C4-2B (cell line): Measurements from ENCODE around the gene CYB5R3.

ENCODE experiments used
- ZFX ChIP-seq: fragments of 450-650 bp; IDR thresholded peaks from 2 replicates; pipeline ENCODE4 v1.6.1; 2017
- TF ChIP-seq, protein P1 (sequence below): fragments of 450-650 bp; conservative IDR thresholded peaks from 2 replicates; pipeline ENCODE4 v1.5.1; 2017; ENCODE audit warnings: mild to moderate bottlenecking

DNA sequence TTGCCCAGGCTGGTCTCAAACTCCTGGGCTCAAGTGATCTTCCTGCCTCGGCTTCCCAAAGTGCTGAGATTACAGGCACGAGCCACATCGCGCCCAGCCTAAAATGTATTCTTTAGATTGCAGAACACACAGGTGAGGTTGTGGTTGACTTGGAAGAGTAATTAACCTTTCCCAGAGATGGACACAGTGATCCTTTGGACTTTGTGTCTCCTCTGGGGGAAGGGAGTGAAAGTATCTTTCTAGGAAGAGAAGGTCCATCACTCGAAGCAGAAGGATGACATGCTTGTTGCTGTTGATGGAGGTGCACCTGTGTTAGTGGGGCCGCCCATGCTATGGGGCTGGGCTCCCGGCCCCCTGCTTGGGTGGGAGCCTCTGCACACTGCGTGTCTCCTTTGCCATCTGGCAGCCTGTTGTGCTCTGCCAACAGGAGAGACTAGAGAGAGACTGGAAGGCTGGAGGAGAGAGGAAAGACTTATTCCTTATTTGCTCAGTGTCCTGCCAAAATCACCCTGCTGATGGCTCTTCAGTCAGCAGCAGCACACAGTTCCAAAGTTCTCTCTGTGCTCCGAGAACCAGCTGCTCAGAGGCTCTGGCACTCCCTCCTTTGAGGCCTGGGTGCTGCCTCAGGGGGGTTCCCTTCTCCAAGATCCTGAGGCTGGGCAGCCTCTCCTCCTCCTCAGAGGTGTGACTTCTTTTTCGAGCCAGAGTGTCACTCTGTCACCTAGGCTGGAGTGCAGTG is 33.1 kb upstream of the CYB5R3 start:
- TF ChIP-seq, protein P1, sequence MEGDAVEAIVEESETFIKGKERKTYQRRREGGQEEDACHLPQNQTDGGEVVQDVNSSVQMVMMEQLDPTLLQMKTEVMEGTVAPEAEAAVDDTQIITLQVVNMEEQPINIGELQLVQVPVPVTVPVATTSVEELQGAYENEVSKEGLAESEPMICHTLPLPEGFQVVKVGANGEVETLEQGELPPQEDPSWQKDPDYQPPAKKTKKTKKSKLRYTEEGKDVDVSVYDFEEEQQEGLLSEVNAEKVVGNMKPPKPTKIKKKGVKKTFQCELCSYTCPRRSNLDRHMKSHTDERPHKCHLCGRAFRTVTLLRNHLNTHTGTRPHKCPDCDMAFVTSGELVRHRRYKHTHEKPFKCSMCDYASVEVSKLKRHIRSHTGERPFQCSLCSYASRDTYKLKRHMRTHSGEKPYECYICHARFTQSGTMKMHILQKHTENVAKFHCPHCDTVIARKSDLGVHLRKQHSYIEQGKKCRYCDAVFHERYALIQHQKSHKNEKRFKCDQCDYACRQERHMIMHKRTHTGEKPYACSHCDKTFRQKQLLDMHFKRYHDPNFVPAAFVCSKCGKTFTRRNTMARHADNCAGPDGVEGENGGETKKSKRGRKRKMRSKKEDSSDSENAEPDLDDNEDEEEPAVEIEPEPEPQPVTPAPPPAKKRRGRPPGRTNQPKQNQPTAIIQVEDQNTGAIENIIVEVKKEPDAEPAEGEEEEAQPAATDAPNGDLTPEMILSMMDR: no peak
- TF ChIP-seq ZFX: no peak
